Peyer's patch (tissue), 4 donors: ENCODE data around the gene TGFBR2. TPM values are rescaled to one million over a fixed set of nuclear protein-coding genes. Genes with fewer than 3 reads are reported as not detected.

Source experiments
- DNase-seq, 3 donors: peaks; one replicate each; pipeline ENCODE4 v3.0.0-alpha.2; 2017 to 2019
- H3K27ac ChIP-seq, 4 donors: fragments of 200-600 bp; sonication (generic); one replicate each; pipeline ENCODE4 v1.5.1; 2016 to 2019
- H3K27me3 ChIP-seq, 2 donors: fragments of 200-600 bp; sonication (generic); one replicate each; pipeline ENCODE4 v1.5.1; 2019
- H3K36me3 ChIP-seq, 3 donors: fragments of 200-600 bp; sonication (generic); one replicate each; pipeline ENCODE4 v1.5.1; 2016 to 2019
- H3K4me1 ChIP-seq, 4 donors: fragments of 200-600 bp; sonication (generic); one replicate each; pipeline ENCODE4 v1.5.1; 2016 to 2019
- H3K4me3 ChIP-seq, 4 donors: fragments of 200-600 bp; sonication (generic); 1 replicate in 3 of 4; 2 replicates in 1 of 4; pipeline ENCODE4 v1.5.1; 2016 to 2019; ENCODE audit warnings: mild to moderate bottlenecking in 1 of 4
- H3K9me3 ChIP-seq, 4 donors: fragments of 200-600 bp; sonication (generic); one replicate each; pipeline ENCODE4 v1.5.1; 2016 to 2019; ENCODE audit warnings: mild to moderate bottlenecking in 1 of 4
- POLR2A ChIP-seq, 2 donors: fragments of 450-650 bp; IDR thresholded peaks; one replicate each; pipeline ENCODE4 v1.5.1; 2017; ENCODE audit warnings: antibody characterized with exemption in 2 of 2, mild to moderate bottlenecking in 2 of 2, moderate library complexity in 2 of 2
- total RNA-seq, 4 donors: library from RNA; depleted of rRNA; stranded (reverse); fragments of >200 nt; gene quantifications; one replicate each; pipeline ENCODE4 v1.1.0, GENCODE V29; 2016
- TF ChIP-seq, protein P1 (sequence below), 6 experiments: fragments of 450-650 bp in 4 of 6; fragments of 200-600 bp in 2 of 6; sonication (generic) in 1 of 6; IDR thresholded peaks; one replicate each; pipeline ENCODE4 v1.5.1; 2017 to 2019; ENCODE audit warnings: antibody characterized with exemption in 6 of 6, mild to moderate bottlenecking in 3 of 6, moderate library complexity in 1 of 6

The TGFBR2 gene
- total RNA-seq, 4 donors from 2014 or later = 51.8 to 127 (median 105) TPM

GRCh38 chr3:30675774-30676173 is 69.4 kb downstream of the TGFBR2 start:
- H3K27ac ChIP-seq = no peak overlapping the region
- no peaks in the 10 kb centered on the region for H3K27me3 ChIP-seq
- peaks cover 0 to 69% (median 0%) of the 10 kb centered on the region in 3 donors for H3K36me3 ChIP-seq
- TF ChIP-seq POLR2A (IDR thresholded peaks at IDR 0.05) = no peak
- TF ChIP-seq, protein P1, sequence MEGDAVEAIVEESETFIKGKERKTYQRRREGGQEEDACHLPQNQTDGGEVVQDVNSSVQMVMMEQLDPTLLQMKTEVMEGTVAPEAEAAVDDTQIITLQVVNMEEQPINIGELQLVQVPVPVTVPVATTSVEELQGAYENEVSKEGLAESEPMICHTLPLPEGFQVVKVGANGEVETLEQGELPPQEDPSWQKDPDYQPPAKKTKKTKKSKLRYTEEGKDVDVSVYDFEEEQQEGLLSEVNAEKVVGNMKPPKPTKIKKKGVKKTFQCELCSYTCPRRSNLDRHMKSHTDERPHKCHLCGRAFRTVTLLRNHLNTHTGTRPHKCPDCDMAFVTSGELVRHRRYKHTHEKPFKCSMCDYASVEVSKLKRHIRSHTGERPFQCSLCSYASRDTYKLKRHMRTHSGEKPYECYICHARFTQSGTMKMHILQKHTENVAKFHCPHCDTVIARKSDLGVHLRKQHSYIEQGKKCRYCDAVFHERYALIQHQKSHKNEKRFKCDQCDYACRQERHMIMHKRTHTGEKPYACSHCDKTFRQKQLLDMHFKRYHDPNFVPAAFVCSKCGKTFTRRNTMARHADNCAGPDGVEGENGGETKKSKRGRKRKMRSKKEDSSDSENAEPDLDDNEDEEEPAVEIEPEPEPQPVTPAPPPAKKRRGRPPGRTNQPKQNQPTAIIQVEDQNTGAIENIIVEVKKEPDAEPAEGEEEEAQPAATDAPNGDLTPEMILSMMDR (IDR thresholded peaks at IDR 0.05) = no peak
- H3K4me3 ChIP-seq = no peak overlapping the region
- peaks cover 0 to 21% (median 6%) of the 10 kb centered on the region in 4 donors for H3K4me1 ChIP-seq
- no peaks in the 10 kb centered on the region for H3K9me3 ChIP-seq
- DNase-seq = no peak

- H3K27me3 ChIP-seq = no peaks in the 10 kb centered on the region
- no peak for DNase-seq
- no peak overlapping the region for H3K4me3 ChIP-seq
- TF ChIP-seq, protein P1 (IDR thresholded peaks at IDR 0.05) = no peak
- H3K4me1 ChIP-seq = peaks cover 0 to 25% (median 9%) of the 10 kb centered on the region in 4 donors
- H3K36me3 ChIP-seq = peaks cover 0 to 64% (median 0%) of the 10 kb centered on the region in 3 donors
- H3K27ac ChIP-seq = peak overlapping the region in 1 of 4 donors; percentile 13
- H3K9me3 ChIP-seq = no peaks in the 10 kb centered on the region
Observed at GRCh38 chr3:30676424-30677346, 70.3 kb downstream of the TGFBR2 start.

DNA sequence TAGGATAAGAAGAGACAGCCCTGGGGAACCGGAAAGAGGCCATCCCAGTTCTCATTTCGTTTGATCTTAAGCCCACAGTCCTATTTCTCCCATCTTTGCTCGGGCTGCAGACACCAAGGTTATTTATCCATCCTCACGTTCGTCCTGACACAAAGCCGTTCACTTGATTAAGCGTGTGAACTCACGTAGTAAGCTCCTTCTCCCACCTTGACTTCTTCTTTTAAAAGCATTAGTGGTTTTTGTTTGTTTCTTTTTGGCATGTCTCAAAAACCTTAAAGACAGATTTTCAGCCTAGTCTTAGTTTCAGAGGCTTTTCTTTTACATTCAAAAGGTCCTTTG is 70.9 kb downstream of the TGFBR2 start:
- no peak overlapping the region for H3K27ac ChIP-seq
- no peak overlapping the region for H3K4me3 ChIP-seq
- H3K9me3 ChIP-seq = no peaks in the 10 kb centered on the region
- TF ChIP-seq, protein P1 (IDR thresholded peaks at IDR 0.05) = no peak
- no peak for TF ChIP-seq POLR2A (IDR thresholded peaks at IDR 0.05)
- H3K4me1 ChIP-seq = peaks cover 0 to 26% (median 9%) of the 10 kb centered on the region in 4 donors
- DNase-seq = no peak
- no peaks in the 10 kb centered on the region for H3K27me3 ChIP-seq
- H3K36me3 ChIP-seq = peaks cover 0 to 57% (median 0%) of the 10 kb centered on the region in 3 donors

DNA sequence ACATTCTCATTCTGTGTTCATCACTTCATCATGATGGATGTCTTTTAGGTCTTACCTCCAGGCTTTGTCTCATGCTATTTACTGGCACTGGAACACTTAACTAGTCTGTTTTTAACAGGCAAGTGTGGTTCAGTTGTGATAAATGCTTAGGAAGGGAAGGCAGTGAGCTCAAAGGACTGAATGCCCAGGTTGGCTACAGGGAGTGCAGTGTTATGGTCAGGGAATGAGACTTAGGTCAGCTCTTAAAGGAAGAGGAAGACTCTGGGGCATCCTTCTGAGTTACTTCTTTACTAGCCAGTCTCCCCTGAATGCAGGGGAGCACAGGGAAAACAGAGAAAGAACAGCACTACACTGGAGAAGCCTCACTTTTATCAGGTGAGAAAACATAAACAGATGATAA is 72.6 kb downstream of the TGFBR2 start:
- Histone ChIP-seq H3K27me3 (no peaks in the 10 kb centered on the region), H3K4me3 (no peak overlapping the region), H3K4me1 (peaks cover 0 to 24% (median 5%) of the 10 kb centered on the region in 4 donors), H3K36me3 (peaks cover 0 to 52% (median 0%) of the 10 kb centered on the region in 3 donors), H3K9me3 (no peaks in the 10 kb centered on the region), H3K27ac (peak overlapping the region in 1 of 4 donors; percentile 3)
- no peak for DNase-seq
- TF ChIP-seq, protein P1 (IDR thresholded peaks at IDR 0.05) = no peak
- TF ChIP-seq POLR2A (IDR thresholded peaks at IDR 0.05) = no peak

GRCh38 chr3:30680789-30681648 is 74.6 kb downstream of the TGFBR2 start:
- TF ChIP-seq, protein P1 (IDR thresholded peaks at IDR 0.05) = no peak
- no peak for TF ChIP-seq POLR2A (IDR thresholded peaks at IDR 0.05)
- no peak overlapping the region for H3K4me3 ChIP-seq
- peak overlapping the region; percentile 53 to 60 (median 56) for H3K27ac ChIP-seq
- H3K36me3 ChIP-seq = peaks cover 0 to 39% (median 0%) of the 10 kb centered on the region in 3 donors
- H3K27me3 ChIP-seq = no peaks in the 10 kb centered on the region
- DNase-seq = no peak
- peaks cover 0 to 31% (median 4%) of the 10 kb centered on the region in 4 donors for H3K4me1 ChIP-seq
- H3K9me3 ChIP-seq = no peaks in the 10 kb centered on the region
